OCI-LY3 (cell line): ENCODE data around the gene CGB7.

ENCODE experiments used
- H2AFZ ChIP-seq: fragments of 200-600, 300-600 bp; shearing (Covaris generic); 2 replicates; pipeline ENCODE4 v1.6.0; 2014; ENCODE audit warnings: antibody characterized with exemption, low read depth, low read length
- H3K27ac ChIP-seq: fragments of 200-600, 300-600 bp; sonication (generic); 2 replicates; pipeline ENCODE4 v1.5.1; 2014; ENCODE audit warnings: mild to moderate bottlenecking, low read length, moderate library complexity, mixed read lengths
- H3K27me3 ChIP-seq: fragments of 200-600, 300-600 bp; sonication (generic); 2 replicates; pipeline ENCODE4 v1.6.1; 2014; ENCODE audit warnings: low read depth, low read length, mixed read lengths
- H3K36me3 ChIP-seq: fragments of 200-600, 300-600 bp; sonication (generic); replicated peaks from 2 replicates; pipeline ENCODE3; 2014; ENCODE audit warnings: low read depth, low read length, mixed read lengths
- H3K4me1 ChIP-seq: fragments of 300-600, 200-600 bp; sonication (generic); 2 replicates; pipeline ENCODE4 v1.6.1; 2014; ENCODE audit warnings: low read length, mixed read lengths
- H3K4me2 ChIP-seq: fragments of 200-600, 300-600 bp; sonication (generic); 2 replicates; pipeline ENCODE4 v1.6.1; 2014; ENCODE audit warnings: low read length, mixed read lengths
- H3K4me3 ChIP-seq: fragments of 300-600, 200-600 bp; sonication (generic); 2 replicates; pipeline ENCODE4 v1.5.1; 2014; ENCODE audit warnings: antibody characterized with exemption, mild to moderate bottlenecking, low read length, moderate library complexity
- H3K79me2 ChIP-seq: fragments of 300-600, 200-600 bp; shearing (Covaris generic); 2 replicates; pipeline ENCODE4 v1.6.1; 2014; ENCODE audit warnings: mild to moderate bottlenecking, low read length, mixed read lengths
- H3K9ac ChIP-seq: fragments of 300-600, 200-600 bp; shearing (Covaris generic); 2 replicates; pipeline ENCODE4 v1.6.0; 2014; ENCODE audit warnings: mild to moderate bottlenecking, low read length, moderate library complexity
- H3K9me3 ChIP-seq: fragments of 200-600, 300-600 bp; shearing (Covaris generic); 2 replicates; pipeline ENCODE4 v1.6.1; 2014; ENCODE audit warnings: low read length, mixed read lengths; ENCODE audit not compliant: insufficient read depth
- H4K20me1 ChIP-seq: fragments of 200-600, 300-600 bp; sonication (generic); 2 replicates; pipeline ENCODE4 v1.6.1; 2016; ENCODE audit warnings: low read length, mixed read lengths; ENCODE audit not compliant: insufficient read depth
- CTCF ChIP-seq: fragments of 200-600, 300-600 bp; sonication (generic); IDR thresholded peaks from 2 replicates; pipeline ENCODE4 v1.5.1; 2014; ENCODE audit warnings: antibody characterized with exemption, low read length, low read depth
- EZH2phosphoT487 ChIP-seq: fragments of 200-600 bp; shearing (Covaris generic); IDR thresholded peaks from 2 replicates; pipeline ENCODE4 v1.6.1; 2018; ENCODE audit warnings: antibody characterized with exemption, mixed run types, low read depth

The CGB7 gene

GRCh38 chr19:49006905-49007304 lies 50.6 kb downstream of the CGB7 start:
- Histone ChIP-seq H3K4me3 (no peak overlapping the region), H3K4me1 (no peaks in the 10 kb centered on the region), H3K27me3 (no peaks in the 10 kb centered on the region), H4K20me1 (no peaks in the 10 kb centered on the region), H3K27ac (no peak overlapping the region), H3K9ac (no peak overlapping the region), H3K79me2 (no peaks in the 10 kb centered on the region), H3K36me3 (peaks cover 56% of the 10 kb centered on the region), H3K4me2 (no peak overlapping the region), H3K9me3 (no peaks in the 10 kb centered on the region), H2AFZ (no peak overlapping the region)
- TF ChIP-seq CTCF (no peak), EZH2phosphoT487 (no peak)

- Histone ChIP-seq H2AFZ (no peak overlapping the region), H3K79me2 (no peaks in the 10 kb centered on the region), H3K9me3 (no peaks in the 10 kb centered on the region), H3K27ac (no peak overlapping the region), H3K27me3 (no peaks in the 10 kb centered on the region), H3K4me2 (no peak overlapping the region), H3K4me1 (no peaks in the 10 kb centered on the region), H3K9ac (no peak overlapping the region), H3K36me3 (peaks cover 44% of the 10 kb centered on the region), H4K20me1 (no peaks in the 10 kb centered on the region), H3K4me3 (no peak overlapping the region)
- no peak for TF ChIP-seq CTCF
Measured at GRCh38 chr19:49004964-49005614, 52.5 kb downstream of the CGB7 start.
